Measurements from ENCODE around the gene RNASEH2A.
A peak's percentile ranks its signal among the peaks of the same experiment; 100 is the strongest.

The RNASEH2A gene

DNA sequence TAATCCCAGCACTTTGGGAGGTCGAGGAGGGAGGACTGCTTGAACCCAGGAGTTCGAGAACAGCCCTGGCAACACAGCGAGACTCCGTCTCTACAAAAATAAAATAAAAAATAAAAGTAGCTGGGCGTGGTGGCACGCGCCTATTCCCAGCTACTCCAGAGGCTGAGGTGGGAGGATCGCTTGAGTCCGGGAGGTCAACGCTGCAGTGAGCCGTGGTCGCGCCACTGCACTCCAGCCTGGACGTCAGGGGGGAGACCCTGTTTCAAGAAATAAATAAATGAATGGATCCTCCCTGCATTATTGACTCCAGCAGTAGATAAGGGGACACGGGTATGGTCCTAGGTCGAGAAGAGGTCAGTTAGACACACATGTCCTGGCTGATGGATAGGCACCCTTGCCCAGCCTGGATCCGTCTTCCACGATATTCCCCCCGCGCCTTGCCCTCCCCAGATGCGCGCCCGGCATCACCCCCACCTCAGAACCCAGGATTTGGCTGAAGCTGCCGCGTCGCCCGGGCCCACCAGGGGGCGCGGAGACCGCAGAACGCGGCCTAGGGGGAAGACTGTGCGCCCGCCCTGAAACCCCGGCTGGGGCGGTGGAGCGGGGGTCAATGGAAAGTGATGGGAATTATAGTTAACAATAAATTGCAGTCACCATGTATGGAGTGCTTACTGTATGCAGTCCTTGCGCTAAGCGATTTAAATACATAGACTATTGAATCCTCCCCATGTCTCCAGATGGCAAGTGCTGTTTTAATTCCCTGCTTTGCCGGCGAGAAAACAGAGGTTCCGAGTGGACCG lies 29.0 kb upstream of the RNASEH2A start:
- peak; percentile 83 for DNase-seq (ENCODE audit: low spot score)
- TF ChIP-seq, protein P1, sequence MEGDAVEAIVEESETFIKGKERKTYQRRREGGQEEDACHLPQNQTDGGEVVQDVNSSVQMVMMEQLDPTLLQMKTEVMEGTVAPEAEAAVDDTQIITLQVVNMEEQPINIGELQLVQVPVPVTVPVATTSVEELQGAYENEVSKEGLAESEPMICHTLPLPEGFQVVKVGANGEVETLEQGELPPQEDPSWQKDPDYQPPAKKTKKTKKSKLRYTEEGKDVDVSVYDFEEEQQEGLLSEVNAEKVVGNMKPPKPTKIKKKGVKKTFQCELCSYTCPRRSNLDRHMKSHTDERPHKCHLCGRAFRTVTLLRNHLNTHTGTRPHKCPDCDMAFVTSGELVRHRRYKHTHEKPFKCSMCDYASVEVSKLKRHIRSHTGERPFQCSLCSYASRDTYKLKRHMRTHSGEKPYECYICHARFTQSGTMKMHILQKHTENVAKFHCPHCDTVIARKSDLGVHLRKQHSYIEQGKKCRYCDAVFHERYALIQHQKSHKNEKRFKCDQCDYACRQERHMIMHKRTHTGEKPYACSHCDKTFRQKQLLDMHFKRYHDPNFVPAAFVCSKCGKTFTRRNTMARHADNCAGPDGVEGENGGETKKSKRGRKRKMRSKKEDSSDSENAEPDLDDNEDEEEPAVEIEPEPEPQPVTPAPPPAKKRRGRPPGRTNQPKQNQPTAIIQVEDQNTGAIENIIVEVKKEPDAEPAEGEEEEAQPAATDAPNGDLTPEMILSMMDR (IDR thresholded peaks at IDR 0.05; ENCODE audit: extremely low read depth, missing control alignments), result peak; percentile 88

DNA sequence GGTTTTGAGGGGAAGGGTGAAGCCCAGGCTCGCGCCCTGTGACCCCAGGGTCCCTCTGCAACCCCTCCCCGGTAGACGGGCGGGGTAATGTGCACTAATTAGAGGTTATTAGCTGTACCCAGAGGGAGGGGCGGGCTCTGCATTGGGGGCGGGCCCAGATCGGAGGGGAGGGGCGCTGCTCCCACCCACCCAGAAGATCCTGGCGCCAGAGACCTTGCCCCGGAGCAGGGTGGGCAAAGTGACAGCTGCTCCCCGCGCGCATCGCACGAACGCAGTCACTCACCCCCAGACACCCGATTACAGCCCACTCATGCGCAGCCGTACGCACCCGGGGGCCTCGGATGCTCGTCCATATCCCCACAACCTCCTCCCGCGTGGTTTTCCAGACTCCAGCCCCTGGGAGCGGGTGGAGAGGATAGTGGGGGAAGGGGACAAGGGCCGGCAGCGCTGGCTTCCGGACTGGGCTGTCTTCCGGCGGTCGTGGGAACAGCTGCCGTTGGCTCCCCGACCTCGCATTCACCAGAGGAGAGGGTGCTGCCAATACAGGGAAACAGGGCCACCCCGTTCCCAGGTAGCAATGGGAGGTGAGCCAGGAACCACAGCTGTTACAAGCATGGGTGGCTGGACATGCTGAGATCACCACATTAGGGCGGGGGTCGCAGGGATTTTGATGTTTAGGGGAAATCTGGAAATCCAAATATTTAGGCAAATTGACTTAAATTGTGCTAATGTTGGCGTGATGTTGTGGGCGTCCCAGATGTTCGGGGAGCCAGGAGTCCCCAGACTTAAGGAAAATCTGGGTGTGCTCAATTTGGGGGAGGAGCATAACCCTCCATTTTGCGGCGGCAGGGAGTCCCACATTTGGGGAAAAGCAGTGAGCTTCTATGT lies 28.1 kb upstream of the RNASEH2A start:
- DNase-seq (ENCODE audit: low spot score), result peak; percentile 65
- TF ChIP-seq, protein P1 (IDR thresholded peaks at IDR 0.05; ENCODE audit: extremely low read depth, missing control alignments), result no peak

DNA sequence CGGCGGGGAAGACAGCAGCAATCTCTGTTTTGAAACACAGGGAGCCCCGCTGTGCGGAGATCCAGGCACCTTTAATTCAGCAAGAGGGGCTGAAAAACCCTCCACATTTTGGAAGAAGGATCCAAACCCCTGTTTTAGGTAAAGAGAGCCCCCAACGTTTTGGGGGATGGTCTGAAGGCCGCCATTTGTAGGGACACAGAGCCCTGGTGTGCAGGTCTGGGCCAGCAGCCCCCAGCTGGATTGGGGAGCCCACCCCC lies 27.6 kb upstream of the RNASEH2A start:
- TF ChIP-seq, protein P1 (IDR thresholded peaks at IDR 0.05; ENCODE audit: extremely low read depth, missing control alignments), result no peak
- DNase-seq (ENCODE audit: low spot score), result no peak

DNA sequence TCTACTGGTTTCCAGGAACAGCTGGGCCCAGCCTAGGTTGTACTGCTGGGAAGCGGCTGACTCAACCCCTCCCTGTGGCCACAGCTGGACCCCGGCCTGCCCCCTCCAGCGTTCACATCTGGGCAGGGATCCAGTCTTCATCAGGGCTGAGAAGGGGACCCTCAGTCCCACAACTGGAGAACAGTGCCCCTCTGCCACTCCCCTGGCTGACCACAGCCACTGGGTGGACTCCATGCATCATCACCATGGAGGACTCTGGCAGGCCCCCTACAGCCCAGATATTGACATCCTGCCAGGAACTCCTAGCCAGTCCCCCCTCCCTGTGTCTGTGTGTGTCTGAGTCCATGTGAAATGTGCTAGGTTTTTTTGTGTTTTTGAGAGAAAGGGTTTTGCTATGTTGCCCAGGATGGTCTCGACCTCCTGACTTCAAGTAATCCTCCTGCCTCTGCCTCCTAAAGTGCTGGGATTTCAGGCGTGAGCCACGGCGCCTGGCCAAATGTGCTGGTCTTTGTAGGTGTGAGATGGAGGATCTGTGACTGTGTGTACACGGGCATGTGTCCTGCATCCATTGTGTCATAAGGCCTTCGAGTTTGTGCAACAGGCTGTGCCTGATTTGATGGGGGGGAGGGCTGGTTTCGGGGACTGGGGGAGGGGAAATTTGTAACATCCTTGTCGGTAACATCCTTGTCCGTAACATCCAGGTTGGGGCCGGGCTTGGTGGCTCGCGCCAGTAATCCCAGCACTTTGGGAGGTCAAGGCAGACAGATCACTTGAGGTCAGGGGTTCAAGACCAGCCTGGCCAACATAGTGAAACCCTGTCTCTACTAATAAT lies 27.0 kb upstream of the RNASEH2A start:
- DNase-seq (ENCODE audit: low spot score), result no peak
- TF ChIP-seq, protein P1 (IDR thresholded peaks at IDR 0.05; ENCODE audit: extremely low read depth, missing control alignments), result peak; percentile 8

DNA sequence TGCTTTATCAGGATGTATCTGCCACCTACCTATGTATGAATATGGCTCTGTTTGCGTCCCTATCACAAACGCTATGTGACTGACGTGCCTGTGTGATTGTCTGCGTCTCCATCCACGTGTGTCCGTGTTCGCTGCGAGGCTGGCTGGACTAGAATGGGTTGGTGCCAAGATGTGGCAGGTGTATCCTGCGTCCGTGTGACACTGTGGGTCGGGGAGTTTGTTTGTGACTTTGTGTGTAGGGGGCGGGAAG lies 24.3 kb upstream of the RNASEH2A start:
- TF ChIP-seq, protein P1 (IDR thresholded peaks at IDR 0.05; ENCODE audit: extremely low read depth, missing control alignments), result no peak

DNA sequence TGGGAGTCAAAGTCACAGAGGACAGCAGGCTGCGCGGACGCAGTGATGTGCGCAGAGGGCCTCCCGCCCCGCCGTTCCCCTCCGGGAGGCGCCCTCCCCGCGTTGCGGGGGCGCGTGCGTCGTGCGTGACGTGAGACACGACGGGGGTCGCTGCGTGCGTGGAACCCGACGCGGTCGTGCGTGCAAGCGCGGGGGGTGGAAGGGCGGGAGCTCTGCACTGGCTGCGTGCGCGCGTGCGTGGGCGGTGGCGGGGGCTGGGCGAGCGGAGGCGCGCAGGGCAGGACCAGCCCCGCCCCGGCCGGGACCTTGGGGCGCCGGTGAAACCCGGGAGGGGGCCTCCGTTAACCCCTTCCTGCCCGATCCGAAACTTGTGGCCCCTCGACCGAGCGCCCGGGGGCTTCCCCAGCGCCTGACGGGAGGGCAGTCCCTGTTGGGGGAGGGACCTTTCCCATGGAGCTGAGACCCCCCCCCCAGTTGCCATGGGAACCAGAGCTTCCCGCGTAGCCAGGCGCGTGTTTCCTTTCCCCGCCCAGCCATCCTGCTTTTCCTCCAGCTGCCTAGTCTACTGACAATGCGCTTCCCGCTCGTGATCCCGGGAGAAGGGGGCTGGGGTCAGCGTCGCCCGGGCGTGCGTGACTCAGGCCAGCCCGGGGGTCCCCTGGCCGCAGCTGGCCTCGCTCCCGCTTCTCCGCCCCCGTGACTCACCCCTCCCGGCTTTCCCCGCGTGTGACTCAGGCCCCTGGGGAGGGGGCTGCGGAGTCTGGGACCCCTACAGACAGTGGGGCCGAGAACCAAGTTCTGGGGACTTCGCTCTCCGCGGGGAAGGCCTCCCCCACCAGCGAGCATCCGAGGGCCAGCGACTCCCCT lies 23.7 kb upstream of the RNASEH2A start:
- peak; percentile 86 for DNase-seq (ENCODE audit: low spot score)
- TF ChIP-seq, protein P1 (IDR thresholded peaks at IDR 0.05; ENCODE audit: extremely low read depth, missing control alignments), result no peak

More for the DNA sequence above, 24.3 kb upstream of the RNASEH2A start:
- DNase-seq (ENCODE audit: low spot score), result no peak
